Dermis microvascular lymphatic vessel endothelial cell (primary cell): Measurements from ENCODE around the gene SOX9. TPM values are rescaled to one million over a fixed set of nuclear protein-coding genes. Genes with fewer than 3 reads are reported as not detected.
"Not testable (repeated sequence)": the region's sequence is repeated elsewhere in the genome, so short reads cannot be mapped to it uniquely, and the experiment has no call there.

Experiments used
- DNase-seq, 2 donors: peaks; one replicate each; pipeline versions ENCODE4 v3.0.0 to v3.0.0-alpha.2; 2010; ENCODE audit warnings: low read depth in 2 of 2
- total RNA-seq: library from RNA; depleted of rRNA; stranded (reverse); fragments of >200 nt; gene quantifications from 2 replicates; pipeline ENCODE4 v1.2.1, GENCODE V29; 2014

SOX9 gene
- total RNA-seq, 1 donor from 2014 or later = not detected

DNA sequence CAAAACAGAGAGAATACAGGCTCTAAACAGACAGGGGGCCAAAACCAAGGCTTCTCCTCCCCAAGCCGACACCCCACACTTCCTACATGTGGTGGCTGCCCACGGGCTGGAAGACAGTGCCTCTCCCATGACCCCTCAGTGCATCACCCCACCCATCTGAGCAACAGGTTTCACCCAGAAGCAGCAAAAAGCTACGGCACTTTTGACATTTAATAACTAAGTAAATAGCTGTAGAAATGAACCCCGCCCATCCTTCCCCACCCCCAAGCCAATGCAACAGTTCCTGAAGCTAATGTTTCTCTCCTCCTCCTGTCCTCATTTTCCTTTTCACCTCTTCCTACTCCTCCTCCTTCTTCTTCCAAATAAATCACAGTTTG is 9.9 kb upstream of the SOX9 start:
- no peak for DNase-seq

DNA sequence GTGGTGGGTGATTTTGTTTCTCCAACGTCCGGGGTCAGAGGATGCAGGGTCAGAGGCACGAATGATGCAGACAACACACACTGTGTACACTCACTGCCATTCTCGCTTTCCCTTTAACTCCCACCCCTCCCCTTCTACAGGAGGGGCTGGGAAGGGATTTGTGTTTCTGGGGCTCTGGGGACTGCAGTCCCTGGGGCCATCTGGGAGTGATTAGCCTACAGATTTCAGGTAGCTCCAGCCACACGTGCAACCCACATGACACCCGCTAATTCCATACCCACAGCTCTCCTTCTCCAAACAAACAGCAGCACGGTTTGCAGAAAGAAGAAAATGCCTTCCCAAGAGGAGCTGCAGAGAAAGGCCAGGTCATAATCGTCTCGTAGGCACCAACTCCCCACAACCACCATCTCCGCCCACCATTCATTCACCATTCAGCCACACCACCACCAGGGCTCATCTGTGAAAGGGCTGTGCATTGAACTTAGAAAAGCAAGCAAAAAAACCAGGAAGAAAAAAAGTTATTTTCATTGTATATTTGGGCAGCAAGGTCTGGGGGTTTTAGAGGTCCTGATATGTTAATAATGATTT is 9.4 kb upstream of the SOX9 start:
- no peak for DNase-seq

DNA sequence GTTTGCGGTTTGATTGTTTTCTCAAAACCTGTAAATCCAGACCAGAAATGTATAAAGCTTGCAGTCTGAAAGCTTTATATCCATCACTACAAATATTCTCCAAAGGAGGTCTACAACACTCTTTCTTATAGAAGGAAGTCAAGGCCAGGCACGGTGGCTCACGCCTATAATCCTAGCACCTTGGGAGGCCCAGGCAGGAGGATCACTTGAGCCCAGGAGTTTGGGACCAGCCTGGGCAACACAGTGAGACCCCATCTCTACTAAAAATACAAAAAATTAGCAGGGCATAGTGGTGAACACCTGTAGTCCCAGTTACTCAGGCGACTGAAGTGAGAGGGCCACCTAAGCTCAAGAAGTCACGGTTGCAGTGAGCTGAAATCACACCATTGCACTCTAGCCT is 8.9 kb upstream of the SOX9 start:
- DNase-seq = not testable (repeated sequence)

GRCh38 chr17:72113751-72114150 is 7.1 kb upstream of the SOX9 start:
- no peak for DNase-seq

GRCh38 chr17:72115781-72116525 is 4.9 kb upstream of the SOX9 start:
- no peak for DNase-seq

DNA sequence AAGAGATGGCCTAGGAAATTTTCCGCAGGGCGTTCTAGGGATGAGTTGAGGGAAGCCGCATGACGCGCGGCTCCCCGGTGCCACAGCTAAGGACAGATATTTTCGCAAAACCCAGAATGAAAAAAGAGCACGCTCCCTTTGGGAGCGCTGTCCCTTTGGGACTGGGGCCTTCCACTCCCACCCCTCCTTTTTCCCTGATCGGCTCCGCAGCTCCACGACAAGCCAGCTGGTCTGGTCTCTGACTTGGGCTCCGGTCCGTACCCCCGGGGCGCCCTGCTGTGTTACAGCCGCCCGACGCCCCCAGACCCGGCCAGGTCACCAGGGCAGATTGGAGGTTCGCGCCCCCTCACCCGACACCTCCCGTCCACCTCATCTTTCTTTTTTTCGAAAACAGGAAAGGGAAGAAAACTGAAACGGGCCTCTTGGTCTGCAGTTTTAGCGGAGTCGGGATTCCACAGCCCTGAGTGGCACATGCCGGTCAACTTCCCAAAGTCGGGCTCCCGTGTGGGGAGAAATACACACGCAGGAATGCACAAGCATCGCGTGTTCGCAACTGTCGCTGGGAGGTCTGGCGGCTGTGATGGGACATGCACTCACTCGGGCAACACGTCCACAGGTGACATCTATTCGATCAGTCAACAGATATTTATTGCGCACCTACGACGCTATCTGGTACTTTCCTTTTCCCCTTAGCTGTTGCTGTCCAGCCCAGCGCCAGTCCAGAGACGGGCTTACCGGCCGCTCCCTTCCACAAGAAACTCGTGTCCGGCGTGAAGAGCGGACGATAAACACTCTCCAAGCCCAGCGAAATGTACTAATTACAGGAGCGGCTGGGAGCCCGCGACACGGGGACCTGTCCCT is 3.9 kb upstream of the SOX9 start:
- DNase-seq = no peak

DNA sequence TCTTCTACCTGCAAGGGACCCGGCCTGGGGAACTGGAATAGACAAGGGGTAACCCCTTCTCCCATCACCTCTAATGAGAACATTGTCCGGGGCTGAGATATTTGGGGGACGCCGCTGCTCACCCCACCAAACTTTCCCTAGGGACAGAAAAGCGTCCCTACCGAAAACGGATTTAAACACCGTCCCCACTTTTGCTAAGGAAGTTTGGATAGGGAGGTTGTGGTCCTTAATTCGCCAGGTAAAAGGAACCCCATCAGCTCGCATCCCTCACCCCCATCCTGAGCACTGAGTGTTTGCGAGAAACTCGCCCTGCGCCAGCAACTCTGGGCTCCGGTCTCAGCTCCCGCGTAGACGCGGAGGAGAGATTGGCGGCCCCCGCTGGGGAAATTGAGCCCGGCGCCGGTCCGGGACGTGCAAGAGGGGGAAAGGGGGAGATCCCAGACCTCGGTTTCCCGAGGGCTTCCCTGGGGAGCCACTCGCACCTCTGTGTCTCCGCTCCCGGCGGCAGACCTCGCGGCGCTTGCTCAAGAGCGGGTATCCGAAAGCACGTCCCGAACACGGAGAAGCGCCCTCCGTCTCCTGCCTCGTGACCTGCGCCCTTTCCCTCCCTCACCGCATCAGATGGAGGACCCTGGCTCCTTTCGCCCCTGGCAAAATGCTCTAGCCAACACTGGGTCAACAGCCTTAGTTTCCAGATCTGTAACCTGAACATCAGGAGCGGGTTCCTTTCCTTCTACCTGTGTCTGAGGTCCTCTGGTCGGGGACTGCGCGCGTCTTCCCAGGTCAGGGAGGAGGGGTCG is 3.1 kb upstream of the SOX9 start:
- DNase-seq = no peak

DNA sequence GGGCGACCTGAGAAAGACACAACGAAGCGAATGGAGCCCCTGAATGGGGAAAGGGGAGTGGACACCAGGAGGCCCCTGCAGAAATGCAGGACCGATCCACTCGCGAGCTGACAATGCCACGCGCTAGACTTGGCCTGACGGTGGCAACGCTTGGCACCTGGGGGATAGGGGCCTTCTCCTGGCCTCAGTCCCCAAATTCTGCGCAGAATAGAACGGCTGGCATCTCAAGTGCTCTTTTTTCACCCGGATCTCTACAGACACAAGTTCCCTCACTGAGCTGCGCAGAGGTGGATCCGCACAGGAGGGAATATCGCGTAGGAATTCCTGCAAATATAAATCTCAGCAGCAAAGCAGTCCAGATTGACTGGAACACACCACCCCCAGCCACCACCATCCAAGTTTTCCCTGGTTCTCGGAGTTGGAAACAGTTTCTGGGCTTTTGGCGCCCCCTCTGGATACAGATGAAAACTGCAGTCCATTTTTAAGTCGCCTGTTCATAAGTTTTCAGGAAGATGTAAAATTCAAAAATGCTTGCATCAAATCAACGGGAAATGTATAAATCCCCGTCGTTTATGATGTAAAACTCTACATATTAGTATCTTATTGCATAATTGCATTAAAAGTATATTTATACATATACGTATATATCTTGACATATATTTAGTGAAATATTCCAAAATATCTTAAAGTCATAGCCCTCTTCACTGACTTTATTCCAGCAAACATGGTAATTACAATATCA is 2.3 kb upstream of the SOX9 start:
- DNase-seq = peak; percentile 22 to 47

DNA sequence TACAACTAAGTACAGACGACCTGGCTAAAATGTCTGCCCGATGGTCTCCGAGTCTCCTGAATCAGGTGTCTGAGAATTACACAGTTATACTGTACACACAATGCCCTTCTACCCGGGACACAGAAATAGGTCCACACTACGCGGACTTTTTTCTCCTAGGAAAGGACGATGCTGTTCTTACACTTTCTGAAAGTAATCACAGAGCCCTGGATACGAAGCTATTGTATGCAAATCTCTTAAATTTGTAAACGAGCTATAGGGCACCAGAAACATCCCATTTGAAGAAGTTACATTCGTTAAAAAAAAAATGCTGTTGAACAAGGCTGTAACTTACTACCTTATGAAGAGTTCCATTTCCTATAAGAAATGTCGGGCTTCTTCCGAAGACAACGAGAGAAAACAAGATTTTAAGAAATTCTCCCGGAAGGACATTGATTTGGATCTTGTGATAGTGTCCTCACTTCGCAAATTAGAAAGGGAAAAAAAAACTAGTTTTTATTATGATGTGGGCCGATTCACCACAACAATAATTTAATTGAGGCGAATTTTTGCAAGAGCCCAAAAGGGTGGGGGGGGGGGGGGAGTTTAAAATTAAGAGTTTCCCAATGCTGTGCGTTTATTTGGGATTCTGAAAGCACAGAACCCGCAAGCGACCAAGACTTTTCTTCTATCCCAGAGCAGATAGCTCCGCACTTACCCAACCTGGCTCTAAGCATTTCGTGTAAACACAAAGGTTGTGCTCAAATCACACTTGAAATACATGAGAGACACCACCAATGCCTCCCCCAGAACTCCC is 1.5 kb upstream of the SOX9 start:
- DNase-seq = no peak

DNA sequence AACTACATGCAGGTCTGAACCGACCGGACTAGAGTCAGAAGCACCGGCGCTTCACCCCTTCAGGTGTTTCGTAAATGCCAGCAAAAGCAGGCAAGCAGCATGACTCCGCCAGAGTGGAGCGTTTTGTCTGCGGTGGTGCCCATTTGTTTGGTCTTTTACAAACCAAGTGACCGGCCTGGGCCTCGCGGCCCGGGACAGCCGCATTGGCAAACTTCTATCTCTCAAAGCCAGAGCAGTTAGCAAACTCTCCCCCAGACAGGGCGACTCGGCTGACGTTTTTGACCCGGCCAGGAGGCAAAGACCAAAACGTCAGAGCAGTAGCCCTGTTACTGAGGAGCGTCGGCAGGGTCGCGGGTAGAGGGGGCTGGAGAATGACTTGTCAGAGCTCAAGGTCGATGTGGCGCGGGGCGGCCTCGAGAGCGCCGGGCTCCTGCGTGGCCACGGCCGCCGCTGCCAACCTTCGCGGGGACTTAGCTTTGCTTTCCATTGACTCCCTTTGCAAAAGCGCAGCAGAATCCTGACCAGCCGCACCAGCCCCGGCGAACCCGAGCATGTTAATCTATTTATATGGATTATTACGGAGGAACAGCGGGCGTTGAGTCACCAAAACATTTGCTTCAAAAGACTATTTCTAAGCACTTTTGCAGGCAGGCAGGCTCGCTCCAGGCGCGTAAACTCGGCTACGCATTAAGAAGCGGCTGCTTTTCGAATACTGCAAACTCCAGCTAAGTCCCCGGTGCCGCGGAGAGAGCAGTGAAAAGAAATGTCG is 763 bp upstream of the SOX9 start:
- DNase-seq = no peak

DNA sequence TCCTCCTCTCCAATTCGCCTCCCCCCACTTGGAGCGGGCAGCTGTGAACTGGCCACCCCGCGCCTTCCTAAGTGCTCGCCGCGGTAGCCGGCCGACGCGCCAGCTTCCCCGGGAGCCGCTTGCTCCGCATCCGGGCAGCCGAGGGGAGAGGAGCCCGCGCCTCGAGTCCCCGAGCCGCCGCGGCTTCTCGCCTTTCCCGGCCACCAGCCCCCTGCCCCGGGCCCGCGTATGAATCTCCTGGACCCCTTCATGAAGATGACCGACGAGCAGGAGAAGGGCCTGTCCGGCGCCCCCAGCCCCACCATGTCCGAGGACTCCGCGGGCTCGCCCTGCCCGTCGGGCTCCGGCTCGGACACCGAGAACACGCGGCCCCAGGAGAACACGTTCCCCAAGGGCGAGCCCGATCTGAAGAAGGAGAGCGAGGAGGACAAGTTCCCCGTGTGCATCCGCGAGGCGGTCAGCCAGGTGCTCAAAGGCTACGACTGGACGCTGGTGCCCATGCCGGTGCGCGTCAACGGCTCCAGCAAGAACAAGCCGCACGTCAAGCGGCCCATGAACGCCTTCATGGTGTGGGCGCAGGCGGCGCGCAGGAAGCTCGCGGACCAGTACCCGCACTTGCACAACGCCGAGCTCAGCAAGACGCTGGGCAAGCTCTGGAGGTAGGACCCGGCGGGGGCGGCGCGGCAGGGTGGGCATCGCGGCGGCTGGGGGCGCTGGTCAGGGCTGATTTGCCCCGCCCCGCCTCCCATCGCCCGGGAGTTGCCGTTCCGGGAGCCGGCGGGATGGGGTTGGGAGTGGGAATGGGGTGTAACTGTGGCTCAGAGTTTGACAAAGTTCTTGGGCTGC is 567 bp downstream of the SOX9 start:
- DNase-seq = no peak

GRCh38 chr17:72122010-72122764 is 1.4 kb downstream of the SOX9 start:
- no peak for DNase-seq

GRCh38 chr17:72122765-72123529 is 2.1 kb downstream of the SOX9 start:
- DNase-seq = no peak

DNA sequence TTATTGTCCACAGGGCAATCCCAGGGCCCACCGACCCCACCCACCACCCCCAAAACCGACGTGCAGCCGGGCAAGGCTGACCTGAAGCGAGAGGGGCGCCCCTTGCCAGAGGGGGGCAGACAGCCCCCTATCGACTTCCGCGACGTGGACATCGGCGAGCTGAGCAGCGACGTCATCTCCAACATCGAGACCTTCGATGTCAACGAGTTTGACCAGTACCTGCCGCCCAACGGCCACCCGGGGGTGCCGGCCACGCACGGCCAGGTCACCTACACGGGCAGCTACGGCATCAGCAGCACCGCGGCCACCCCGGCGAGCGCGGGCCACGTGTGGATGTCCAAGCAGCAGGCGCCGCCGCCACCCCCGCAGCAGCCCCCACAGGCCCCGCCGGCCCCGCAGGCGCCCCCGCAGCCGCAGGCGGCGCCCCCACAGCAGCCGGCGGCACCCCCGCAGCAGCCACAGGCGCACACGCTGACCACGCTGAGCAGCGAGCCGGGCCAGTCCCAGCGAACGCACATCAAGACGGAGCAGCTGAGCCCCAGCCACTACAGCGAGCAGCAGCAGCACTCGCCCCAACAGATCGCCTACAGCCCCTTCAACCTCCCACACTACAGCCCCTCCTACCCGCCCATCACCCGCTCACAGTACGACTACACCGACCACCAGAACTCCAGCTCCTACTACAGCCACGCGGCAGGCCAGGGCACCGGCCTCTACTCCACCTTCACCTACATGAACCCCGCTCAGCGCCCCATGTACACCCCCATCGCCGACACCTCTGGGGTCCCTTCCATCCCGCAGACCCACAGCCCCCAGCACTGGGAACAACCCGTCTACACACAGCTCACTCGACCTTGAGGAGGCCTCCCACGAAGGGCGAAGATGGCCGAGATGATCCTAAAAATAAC is 3.0 kb downstream of the SOX9 start:
- no peak for DNase-seq

- no peak for DNase-seq
Measured at GRCh38 chr17:72124438-72124775, 3.6 kb downstream of the SOX9 start.

- no peak for DNase-seq
Measured at GRCh38 chr17:72125226-72125651, 4.4 kb downstream of the SOX9 start.
